NCI-H1436 (cell line): ENCODE results near the gene SLC22A16.

ENCODE experiments used
- DNase-seq: peaks from one replicate; lab custom pipeline; 2025; lab: John Stamatoyannopoulos, UW

SLC22A16 gene

GRCh38 chr6:110447761-110448160 lies 28.7 kb downstream of the SLC22A16 start:
- no peak for DNase-seq

DNA sequence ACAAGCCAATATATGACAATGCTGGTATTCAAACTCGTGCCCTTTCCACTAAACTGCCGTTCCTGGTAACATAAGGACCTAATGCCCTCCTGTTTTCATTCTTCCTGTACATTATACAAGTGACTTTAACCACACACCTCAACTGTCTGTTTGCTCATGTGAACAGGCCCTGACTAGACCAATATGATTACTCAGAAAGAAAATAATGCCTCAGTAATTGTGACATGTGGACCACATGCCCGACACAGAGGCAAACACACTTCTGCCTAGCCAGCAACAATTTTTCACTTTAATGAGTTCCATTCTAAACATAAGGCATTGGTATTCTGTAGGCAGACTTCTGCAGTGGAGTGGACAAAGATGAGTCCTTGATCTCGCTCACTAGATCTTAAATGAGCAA lies 30.0 kb downstream of the SLC22A16 start:
- DNase-seq = no peak

GRCh38 chr6:110440026-110440425 lies 36.4 kb downstream of the SLC22A16 start:
- DNase-seq = no peak

- DNase-seq = no peak
Observed at GRCh38 chr6:110439356-110439755, 37.1 kb downstream of the SLC22A16 start.

- DNase-seq = no peak
Observed at GRCh38 chr6:110434961-110435602, 41.3 kb downstream of the SLC22A16 start.

DNA sequence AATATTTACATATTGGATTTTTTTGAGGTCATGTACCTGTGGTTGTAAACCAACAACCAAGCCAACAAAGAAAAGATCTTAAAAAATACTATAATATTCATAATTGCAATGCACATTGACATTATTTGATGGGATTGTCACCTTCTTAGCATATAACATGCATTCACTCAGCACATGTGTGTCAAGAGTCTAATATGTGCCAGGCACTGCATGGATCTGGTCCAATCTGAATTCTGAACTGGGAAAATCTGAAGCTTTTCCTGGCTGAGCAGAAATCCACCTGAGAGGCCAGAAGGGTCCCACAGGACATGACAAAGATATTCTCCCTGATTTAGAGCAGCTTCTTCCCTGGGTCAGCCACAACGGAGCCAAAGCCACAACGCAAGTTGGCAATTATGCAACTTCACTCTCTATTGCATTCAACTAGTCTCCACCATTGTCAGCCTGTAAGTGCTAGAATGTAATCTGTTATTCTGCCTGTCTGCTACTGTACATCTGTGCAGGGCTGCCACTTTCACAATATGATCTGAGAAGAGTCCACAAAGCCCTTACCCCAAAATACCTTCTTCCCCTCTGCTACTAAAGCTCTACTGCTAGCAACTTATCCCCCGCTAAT lies 44.0 kb downstream of the SLC22A16 start:
- DNase-seq = no peak

GRCh38 chr6:110430741-110431140 lies 45.7 kb downstream of the SLC22A16 start:
- DNase-seq = no peak

DNA sequence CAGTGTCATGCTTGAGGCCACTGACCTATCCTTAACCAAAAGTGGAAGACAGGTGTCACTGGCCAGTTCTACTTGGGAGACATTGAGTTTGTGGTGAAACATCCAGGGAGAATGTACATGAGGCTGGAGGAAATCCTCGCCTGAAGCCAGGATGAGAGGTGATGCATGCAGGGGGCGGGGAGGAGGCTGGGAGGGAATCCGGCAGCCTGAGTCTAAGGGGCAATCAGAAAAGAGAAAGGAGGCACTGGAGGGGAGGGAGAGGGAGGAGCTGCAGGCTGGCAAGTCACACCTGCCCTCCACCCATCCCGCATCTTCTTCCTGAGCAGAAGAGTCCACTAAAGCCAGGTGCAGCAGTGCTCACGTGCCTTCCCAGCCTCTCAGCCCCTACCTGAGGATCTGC lies 46.2 kb downstream of the SLC22A16 start:
- peak; percentile 43 for DNase-seq

DNA sequence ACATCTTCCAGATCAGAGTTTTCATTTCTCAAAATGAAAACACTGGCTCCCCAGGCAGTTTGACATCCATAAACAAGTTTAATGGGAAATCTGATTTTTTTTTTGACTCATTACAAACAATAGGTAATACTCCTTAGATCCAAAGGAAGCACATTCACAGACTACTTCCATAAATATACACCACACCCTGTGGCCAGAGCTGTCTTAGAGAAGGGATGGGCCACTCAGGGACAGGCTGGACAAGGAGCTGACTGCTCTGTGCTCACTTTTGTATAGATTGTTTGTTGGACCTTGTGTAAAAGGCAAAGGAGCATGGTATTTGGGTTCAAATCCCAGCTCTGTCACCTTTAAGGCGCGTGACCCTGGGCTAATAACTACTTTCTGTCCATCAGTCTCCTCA lies 48.3 kb downstream of the SLC22A16 start:
- no peak for DNase-seq

GRCh38 chr6:110425816-110426215 lies 50.6 kb downstream of the SLC22A16 start:
- DNase-seq = no peak

GRCh38 chr6:110422444-110422822 lies 54.0 kb downstream of the SLC22A16 start:
- no peak for DNase-seq

GRCh38 chr6:110421749-110422443 lies 54.5 kb downstream of the SLC22A16 start:
- DNase-seq = no peak

DNA sequence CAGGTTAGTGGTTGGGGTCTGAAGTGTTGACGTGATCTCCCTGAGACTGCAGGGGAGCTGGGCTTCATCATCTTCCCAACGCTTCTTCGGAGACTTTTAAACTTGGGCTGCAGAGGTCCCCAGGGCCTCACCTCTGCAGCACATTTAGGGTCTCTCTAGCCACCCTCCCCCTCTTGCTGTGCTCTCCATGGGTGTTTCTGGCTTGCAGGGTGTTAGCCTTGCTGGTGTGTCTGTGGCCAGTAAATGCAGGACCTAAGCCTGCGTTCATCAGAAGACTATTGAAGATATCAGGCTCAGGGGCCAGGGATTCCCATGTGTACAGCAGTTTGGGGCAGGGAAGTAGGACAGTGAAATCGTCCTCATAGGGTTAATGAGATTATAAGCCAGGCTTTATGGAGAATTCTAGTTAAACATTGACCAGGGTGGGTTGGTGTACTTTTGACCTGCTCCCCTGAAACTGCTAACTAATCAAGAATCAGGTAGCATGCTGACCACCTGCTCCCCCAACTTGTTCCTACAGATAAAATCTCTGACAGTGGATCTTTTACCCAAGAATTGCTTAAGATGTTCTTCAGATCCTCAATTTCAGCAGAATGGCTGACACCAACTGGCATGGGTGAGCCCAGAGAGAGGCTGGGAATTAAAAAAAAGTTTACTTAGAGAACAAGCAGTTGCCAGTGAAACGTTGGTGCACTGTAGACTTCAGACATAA lies 57.2 kb downstream of the SLC22A16 start:
- DNase-seq = no peak

DNA sequence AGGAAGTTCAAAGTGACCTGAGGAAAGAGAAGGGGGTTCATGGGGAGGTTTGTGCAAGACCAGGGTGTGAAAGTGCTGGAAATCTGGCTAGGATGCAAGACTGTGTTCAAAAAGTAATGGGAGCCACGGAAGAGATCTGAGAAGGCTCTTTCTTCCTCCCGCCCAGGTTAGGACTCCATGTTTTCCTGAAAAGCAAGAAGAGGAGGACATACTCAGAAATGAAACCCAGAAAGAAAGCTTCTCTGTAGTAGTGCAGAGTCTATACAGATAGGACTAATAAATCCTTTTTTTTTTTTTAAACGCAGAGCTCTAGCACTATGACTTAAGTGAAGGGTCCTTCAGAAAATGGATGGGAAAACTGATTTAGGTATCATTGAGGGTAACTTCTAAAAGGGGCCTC lies 57.8 kb downstream of the SLC22A16 start:
- no peak for DNase-seq

GRCh38 chr6:110415086-110415916 lies 61.1 kb downstream of the SLC22A16 start, which contains the start of gene DDO:
Gene DDO, minus strand, starts transcription at chr6:110415575. Its CDS starts 2,113 bp downstream, at chr6:110413462.
- no peak for DNase-seq

DNA sequence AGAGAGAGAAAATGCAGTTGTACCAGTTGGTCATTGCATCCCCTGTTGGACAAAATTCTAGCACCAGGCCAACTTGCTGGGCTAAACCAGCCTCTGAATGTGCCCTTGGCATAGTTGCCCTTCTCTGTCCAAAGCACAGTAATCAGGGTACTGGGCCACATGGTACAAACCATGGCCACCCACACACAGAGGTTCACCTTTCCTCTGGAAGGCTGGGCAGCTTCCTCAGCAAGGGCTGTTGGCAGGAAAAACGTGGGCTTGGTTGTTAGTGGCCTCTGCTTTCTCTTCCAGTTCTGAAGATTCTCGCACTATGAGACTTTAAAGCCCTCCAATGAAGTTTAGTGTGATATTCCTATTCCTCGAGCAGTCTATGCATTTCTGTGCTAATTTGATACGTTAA lies 61.7 kb downstream of the SLC22A16 start:
- DNase-seq = no peak

GRCh38 chr6:110412360-110412759 lies 64.1 kb downstream of the SLC22A16 start:
- DNase-seq = no peak

DNA sequence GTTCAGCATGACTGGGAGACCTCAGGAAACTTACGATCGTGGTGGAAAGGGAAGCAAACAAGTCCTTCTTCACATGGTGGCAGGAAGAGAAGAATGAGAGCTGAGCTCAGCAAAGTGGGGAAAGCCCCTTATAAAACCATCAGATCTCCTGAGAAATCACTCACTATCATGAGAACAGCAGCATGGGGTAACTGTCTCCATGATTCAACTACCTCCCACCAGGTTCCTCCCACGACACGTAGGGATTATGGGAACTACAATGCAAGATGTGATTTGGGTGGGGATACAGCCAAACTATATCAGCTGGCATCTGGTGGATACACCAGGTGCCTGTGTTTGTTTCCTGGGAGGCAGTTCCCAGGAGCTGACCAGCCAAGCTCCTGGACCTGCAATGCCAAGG lies 65.9 kb downstream of the SLC22A16 start:
- no peak for DNase-seq

DNA sequence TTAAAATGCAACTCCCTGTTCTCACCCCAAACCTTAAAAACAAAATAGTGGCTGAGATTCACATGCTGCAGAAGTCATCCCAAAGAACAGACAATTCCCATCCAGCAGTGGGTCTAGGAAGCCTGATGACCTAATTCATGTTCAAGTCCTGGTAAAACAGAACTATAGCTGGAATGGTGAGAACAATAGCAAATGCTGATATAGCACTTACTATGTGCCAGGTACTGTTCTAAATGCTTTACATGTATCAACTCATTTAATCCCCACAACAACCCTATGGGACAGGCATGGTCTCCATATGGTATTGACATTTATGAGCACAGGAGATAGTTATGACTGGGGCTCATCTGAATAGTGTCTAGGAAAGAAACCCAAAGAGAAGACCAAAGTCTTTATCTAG lies 66.6 kb downstream of the SLC22A16 start:
- no peak for DNase-seq

DNA sequence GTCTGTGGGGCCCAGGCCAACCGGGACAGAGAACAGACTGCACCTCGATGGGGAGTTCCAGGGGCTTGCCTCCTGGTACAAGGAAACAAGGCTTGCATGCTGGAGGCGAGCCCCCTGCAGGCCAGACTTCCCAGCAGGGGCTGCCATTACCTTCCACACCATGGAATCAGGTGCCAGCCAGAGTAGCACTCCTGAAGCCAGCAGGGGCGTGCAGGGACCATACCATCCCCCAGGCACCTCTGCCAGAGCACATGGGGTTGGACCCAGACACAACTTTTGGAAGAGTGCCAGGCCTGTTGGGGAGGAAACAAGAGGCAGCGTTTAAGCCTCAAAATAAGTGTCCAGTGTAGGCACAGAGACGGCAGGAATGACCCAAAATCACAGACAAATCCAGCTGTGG lies 67.5 kb downstream of the SLC22A16 start:
- no peak for DNase-seq

DNA sequence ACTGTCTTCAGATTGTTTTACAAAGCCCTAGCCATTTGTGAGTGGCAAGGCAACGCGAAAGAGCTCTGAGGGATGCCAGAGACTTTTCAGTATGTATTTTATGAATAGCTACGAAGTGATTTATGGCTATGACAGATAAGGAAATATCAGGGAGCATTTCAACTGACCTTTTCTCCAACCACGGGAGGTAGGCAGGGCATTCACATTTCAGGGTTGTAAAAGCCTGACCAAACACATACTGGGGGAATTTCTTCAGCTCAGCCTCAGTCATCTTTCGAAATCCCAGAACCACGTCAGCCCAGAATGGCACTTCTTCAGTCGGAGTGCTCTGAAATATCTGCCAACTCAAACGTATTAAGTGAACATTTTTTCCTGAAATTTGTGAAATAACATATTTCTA lies 71.8 kb downstream of the SLC22A16 start:
- no peak for DNase-seq
